ENCODE results near the gene HSPA12B.
A peak's percentile ranks its signal among the peaks of the same experiment; 100 is the strongest.

Gene HSPA12B

DNA sequence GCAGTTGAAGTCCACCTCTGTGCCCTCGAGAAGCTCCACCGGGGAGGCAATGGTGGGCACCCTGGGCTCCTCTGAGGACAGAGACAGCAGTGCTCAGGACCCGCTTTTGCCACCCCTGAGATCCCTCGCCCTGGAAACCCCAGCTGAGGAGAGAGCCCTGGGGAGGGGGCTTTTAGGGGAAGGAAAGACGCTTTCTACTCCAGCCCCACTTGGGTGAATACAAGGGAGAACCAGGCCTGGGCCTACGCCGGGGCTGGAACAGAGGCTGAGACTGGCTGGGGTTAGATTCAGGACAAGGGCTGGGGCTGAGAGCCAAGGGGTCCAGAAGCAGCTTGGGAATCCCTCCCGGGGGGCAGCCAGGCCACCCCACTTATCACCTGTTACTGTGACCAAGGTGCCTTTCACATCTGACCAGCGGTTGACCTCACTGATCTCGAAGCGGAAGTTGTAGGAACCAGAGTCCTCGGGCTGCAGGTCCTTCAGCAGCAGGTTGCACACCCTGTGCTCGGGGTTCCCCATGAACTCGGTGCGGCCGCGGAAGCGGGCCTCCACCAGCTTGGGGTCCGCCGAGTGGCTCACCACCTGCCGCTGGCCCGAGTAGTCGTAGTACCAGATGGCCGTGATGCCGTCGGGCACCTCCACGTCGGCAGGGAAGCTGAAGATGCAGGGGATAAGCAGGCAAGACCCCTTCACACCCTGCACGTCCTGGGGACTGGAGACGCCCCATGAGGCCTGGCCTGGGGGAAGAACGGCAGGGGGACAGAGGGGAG, 26.3 kb upstream of the HSPA12B start:
- no peak for DNase-seq

DNA sequence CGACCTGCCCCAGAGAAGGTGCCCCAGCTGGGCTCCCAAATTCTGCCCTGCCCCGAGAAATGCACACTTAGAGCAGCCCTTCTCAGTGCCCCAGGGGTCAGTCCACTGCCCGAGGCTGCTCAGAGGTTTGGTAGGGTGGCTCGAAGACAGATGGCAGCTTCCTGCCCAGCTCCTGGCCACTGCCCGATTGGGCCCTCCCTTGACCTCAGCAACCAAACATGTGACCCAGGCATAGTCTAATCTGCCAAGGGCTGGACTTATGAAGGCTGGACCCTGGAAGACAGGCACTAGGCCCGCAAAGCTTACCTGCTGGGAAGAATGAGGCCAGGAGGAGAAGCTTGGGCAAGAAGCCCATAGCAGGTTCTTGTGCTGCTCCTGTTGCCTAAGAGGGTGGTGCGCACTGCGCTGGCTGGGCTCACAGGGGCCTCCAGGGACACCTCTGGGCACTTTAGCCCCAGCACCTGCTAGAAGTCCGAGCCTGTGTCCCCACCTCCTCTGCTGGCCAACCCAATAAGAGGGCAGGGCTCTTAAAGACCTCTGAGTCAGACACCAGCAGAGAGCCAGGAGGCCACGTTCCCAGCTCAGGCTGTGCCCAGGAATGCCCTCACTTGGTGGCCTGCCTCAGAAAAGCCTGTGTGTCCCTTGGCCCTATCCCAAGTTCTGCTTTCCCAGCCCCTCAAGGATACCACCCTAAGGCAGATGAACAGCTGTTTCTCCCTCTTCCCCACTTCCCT, 25.5 kb upstream of the HSPA12B start:
- no peak for DNase-seq

- no peak for DNase-seq
Observed at GRCh38 chr20:3707508-3707899, 25.0 kb upstream of the HSPA12B start.

- DNase-seq = peak; percentile 52
Observed at GRCh38 chr20:3710011-3710466, 22.4 kb upstream of the HSPA12B start.

DNA sequence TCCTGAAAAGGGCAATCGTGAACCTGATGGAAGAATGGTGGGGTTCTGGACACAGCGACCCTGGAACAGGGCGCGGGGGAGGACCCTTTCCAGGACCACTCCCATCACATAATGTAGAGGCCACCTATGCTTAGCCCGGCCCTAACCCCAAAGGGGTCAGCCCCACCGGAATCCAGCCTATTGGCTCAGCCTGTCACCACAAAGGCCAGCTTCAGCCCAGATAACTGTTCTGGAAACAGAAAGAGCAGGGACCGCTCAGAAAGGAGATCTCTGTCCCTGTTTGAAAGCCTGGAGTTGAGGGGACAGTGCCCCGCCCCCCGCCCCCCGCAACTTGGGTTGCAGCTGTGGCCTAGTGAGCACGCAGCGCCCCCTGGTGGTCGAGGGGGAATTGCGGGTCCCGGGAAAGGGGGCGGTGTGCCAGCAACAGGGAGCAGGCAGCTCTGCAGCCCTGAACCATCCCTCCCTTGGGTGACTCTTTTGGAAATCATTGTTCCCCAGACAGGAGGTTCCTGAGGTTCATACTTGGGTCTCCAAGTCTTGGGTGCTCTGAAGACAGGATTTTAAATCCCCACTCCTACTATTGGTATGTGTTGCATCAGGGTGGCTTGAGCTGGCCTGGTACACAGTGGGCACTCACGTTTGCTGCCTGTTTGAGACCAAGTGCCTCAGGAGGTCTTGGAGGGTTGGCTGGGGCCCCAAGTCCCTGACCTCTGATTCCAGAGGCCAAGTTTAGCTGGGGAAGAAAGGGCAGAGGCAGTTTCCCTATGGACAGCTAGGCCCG, 21.6 kb upstream of the HSPA12B start:
- DNase-seq = peak; percentile 49

- DNase-seq = no peak
Observed at GRCh38 chr20:3711484-3711941, 21.0 kb upstream of the HSPA12B start.

DNA sequence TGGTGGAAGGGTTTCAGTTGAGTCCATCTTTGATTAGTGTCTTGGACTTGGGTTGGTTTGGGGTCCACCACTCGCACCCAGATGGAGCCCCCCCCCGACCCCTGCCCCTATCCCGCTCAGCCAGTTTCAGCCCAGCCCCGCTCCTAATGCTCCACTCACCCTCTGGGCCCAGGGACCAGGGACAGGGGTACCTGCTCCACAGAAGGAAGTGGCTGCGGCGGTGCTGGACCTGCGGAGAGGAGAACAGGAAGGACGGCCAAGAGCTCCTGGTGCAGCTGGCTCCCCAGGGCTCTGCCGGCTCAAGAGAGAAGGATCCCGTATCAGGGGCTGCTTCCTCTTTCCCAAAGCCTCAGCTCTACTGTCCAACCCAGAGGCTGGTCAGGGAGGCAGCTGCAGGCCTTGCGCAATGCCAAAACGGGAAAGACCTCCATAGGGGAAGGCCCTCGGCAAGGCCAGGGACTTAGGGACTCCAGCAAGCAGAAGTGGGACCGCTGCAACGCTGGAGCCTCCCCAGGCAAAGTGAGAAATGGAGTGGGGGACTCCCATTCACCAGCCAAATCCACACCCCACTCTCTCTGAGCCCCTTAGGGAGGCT, 20.1 kb upstream of the HSPA12B start, which contains the start of gene SIGLEC1:
Gene SIGLEC1, minus strand, starts transcription at position 322 of the 595 bp plus-strand sequence. CDS start 5,472 bp downstream, outside the sequence.
- no peak for DNase-seq

DNA sequence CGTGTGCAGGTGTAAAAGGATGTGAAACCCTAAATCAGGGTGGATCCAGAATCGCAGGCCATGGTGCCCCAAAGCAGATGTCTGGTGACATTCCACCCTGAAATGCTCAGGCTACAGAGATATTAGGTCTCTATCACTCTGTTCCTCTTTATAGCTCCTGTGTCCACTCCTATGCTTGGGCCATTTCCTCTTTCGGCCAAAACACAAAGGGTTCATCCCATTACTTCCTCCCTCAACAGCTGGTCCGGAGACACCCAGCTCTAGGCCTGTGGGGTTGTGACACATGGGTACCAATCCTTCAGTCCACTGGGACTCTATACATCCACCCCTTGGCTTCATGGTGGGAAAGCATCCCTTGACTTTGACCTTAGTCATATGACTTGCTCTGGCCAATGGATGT, 18.4 kb upstream of the HSPA12B start:
- no peak for DNase-seq

- peak; percentile 59 for DNase-seq
Observed at GRCh38 chr20:3716195-3716834, 16.2 kb upstream of the HSPA12B start.

DNA sequence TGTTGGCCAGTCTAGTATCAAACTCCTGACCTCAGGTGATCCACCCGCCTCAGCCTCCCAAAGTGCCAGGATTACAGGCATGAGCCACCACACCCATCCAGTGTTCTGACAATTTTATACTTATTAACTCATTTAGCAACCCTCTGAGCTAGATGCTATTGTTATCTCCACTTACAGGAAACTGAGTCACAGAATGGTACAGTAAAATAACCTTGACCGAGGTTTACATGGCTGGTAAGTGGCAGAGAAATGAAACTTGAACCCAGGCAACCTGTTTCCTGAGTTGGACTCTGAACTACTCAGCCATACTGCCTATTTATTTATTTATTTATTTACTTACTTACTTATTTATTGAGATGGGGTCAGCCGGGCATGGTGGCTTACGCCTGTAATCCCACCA, 13.4 kb upstream of the HSPA12B start:
- DNase-seq = no peak

GRCh38 chr20:3720068-3720467, 12.4 kb upstream of the HSPA12B start:
- no peak for DNase-seq

- no peak for DNase-seq
Observed at GRCh38 chr20:3720626-3721025, 11.9 kb upstream of the HSPA12B start.

GRCh38 chr20:3721912-3722311, 10.6 kb upstream of the HSPA12B start:
- DNase-seq = no peak

DNA sequence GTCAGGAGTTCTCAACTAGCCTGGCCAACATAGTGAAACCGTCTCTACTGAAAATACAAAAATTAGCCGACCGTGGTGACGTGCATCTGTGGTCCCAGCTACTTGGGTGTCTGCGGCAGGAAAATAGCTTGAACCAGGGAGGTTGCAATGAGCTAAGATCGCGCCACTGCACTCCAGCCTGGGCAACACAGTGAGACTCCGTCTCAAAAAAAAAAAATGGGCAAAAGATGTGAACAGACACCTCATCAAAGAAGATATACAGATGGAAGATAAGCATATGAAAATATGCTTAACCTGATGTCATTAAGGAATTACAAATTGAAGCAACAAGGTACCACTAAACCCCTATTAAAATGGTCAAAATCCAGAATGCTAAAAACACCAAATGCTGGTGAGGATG, 9.2 kb upstream of the HSPA12B start:
- no peak for DNase-seq

- DNase-seq = no peak
Observed at GRCh38 chr20:3724356-3724755, 8.1 kb upstream of the HSPA12B start.

DNA sequence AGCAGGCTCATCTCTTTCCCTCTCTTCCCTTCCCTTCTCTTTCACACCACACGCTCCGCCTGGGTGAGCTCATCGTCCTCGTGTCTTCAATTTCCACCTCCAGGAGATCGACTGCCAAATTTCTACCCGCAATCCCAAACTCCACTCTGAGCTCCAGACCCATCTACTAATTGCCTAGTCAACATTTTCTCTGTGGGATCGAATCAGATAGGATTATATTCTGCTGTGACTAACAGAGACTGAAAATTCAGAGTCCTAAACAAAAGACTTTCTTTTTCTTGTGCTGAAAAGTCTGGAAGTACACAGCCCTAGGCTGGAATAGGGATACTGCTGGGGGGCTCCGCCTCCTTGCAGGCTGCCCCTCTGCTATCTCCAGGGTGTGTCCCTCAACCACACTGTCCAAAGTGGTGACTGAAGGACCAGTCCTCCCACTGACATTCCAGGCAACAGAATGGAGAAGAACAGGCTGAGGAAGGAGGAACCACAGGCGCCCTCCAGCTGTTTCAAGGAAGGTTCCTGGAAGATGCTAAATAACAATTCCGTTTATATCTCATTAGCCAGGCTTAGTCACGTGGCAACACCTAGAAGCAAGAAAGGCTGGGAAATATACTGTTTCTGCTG, 5.0 kb upstream of the HSPA12B start:
- no peak for DNase-seq

GRCh38 chr20:3728354-3728753, 4.1 kb upstream of the HSPA12B start:
- no peak for DNase-seq

GRCh38 chr20:3728876-3729275, 3.6 kb upstream of the HSPA12B start:
- no peak for DNase-seq

DNA sequence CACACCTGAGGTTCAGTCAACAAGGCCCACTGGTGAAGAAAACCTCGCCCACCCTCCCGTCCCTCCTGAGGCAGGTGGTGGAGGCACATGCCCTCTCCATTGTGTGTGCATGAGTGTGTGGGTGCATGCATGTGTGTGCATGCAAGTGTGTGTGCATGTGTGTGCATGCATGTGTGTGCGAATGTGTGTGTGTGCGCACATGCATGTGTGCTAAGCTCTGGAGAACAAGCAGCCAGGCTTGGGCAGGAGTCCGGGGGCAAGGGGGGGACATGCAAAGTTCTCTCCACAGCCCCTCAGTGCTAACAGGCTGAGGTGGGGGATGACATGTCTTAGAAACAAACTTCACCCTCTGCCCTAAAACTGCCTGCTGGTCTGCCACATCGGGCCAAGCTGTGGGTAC, 3.1 kb upstream of the HSPA12B start:
- DNase-seq = no peak

GRCh38 chr20:3729811-3730540, 2.5 kb upstream of the HSPA12B start:
- no peak for DNase-seq

Data from NCI-H146 (cell line).